Activated T-helper 1 cell treated with anti-CD3 and anti-CD28 coated beads, Interleukin-12 subunit alpha, Interleukin-12 subunit beta, Interleukin-2, Interleukin-4 antibody, amounts not matched to agents 30 ng/mL and 10 ng/mL and 1 ng/mL, durations not matched to agents 14 hours and 24 hours and 36 hours (primary cell): ENCODE measurements around the gene CTNNAL1. TPM values are rescaled to one million over a fixed set of nuclear protein-coding genes. Genes with fewer than 3 reads are reported as not detected.
"Not testable (repeated sequence)": the region's sequence is repeated elsewhere in the genome, so short reads cannot be mapped to it uniquely, and the experiment has no call there.

Source experiments
- DNase-seq: peaks from one replicate; pipeline ENCODE4 v3.0.0; 2021; ENCODE audit warnings: low spot score
- H3K27ac Mint-ChIP-seq: one replicate; pipeline ENCODE4 v1.8.0; 2021; ENCODE audit warnings: mild to moderate bottlenecking, mixed read lengths
- H3K27me3 Mint-ChIP-seq: one replicate; pipeline ENCODE4 v1.8.0; 2022; ENCODE audit warnings: mild to moderate bottlenecking, moderate library complexity, mixed read lengths; ENCODE audit not compliant: insufficient read depth
- H3K36me3 Mint-ChIP-seq: one replicate; pipeline ENCODE4 v1.8.0; 2021; ENCODE audit warnings: low read depth, mixed read lengths
- H3K4me1 Mint-ChIP-seq: one replicate; pipeline ENCODE4 v1.8.0; 2021; ENCODE audit warnings: low read depth, mixed read lengths
- H3K4me3 Mint-ChIP-seq: one replicate; pipeline ENCODE4 v1.8.0; 2021; ENCODE audit warnings: mild to moderate bottlenecking, moderate library complexity, mixed read lengths
- H3K9me3 Mint-ChIP-seq: one replicate; pipeline ENCODE4 v1.8.0; 2021; ENCODE audit warnings: mixed read lengths
- intact Hi-C: fragments of 100-400 bp; cut with micrococcal nuclease; formaldehyde crosslinking; loops from one replicate; pipeline ENCODE4 v1.15.1; 2024
- total RNA-seq: library from RNA; stranded (reverse); gene quantifications from 2 replicates; pipeline ENCODE4 v1.2.3, GENCODE V29; 2022

Gene CTNNAL1
- total RNA-seq, 1 donor from 2014 or later: 25.1 TPM

DNA sequence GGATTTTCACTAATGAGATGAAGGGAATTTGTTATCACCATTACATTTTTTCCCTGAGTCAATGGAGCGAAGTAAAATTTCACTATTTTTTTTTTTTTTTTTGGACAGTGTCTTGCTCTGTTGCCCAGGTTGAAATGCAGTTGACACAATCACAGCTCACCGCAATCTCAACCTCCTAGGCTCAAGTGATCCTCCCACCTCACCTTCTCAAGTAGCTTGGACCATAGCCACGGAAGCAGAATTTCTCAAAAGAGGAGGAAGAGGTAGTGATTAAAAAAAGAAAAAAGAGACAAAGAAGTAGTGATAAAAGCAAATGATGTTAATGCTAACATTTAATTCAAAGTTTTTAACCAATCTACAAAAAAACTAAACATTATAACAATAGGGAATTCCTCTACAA lies 109.1 kb downstream of the CTNNAL1 start:
- no peak for DNase-seq
- Mint-ChIP-seq H3K4me3 (no peak overlapping the region), H3K27me3 (no peaks in the 10 kb centered on the region), H3K27ac (no peak overlapping the region), H3K9me3 (no peaks in the 10 kb centered on the region), H3K36me3 (peaks cover 42% of the 10 kb centered on the region), H3K4me1 (no peaks in the 10 kb centered on the region)
- intact Hi-C loops: no loop called here

DNA sequence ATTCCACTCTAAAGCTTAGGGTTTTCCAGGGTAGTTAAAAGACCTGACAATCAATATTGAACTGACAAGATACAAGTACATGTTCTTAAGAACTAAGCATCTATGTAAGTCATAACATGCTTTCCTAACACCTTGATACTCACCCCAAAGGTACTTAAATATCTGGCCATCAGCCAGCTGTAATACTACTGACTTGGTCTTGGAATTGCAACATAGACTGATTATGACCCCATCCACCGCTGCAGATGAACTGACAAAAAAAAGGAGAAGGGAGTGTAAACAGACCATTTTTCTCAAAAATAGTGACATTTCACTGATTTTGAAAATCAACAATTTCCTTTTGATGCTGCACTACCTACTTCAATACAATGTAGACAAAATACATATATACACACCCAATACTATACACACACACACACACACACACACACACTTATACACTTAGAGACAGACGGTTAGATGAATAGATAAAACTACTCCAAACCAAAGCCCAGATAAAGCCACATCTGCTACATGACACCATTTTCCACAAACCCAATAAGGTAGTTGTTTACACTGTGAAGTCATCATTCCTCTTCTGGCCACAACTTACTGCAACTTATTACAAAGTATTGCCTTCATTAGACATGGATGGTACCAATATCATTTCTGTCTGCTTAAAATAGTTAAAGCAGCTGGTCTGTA lies 109.7 kb downstream of the CTNNAL1 start:
- intact Hi-C loops: no loop called here
- no peaks in the 10 kb centered on the region for H3K9me3 Mint-ChIP-seq
- DNase-seq: no peak
- H3K27me3 Mint-ChIP-seq: no peaks in the 10 kb centered on the region
- H3K36me3 Mint-ChIP-seq: peaks cover 39% of the 10 kb centered on the region
- H3K4me3 Mint-ChIP-seq: no peak overlapping the region
- no peaks in the 10 kb centered on the region for H3K4me1 Mint-ChIP-seq
- no peak overlapping the region for H3K27ac Mint-ChIP-seq

DNA sequence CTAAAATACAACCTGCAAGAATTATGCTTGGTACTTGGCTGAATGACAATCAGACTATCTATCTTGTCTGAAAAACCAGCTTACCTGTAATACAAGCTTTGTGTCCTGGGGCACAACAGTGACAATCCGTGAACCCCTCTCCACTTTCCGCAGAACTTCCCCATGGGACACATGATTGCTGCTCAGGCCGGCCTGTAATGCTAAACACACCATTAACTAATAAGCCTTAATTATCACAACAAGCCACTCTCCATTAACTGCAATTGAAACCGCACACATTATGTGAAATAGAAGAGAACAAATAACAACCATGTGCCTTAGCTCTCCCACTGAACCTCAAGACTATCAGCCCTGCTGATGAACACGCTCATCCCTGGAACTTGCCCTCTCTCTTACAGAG lies 113.1 kb downstream of the CTNNAL1 start:
- Mint-ChIP-seq H3K4me3 (no peak overlapping the region), H3K27ac (no peak overlapping the region), H3K27me3 (no peaks in the 10 kb centered on the region), H3K9me3 (no peaks in the 10 kb centered on the region), H3K36me3 (peaks cover 42% of the 10 kb centered on the region), H3K4me1 (no peaks in the 10 kb centered on the region)
- DNase-seq: no peak
- intact Hi-C loops: no loop called here

DNA sequence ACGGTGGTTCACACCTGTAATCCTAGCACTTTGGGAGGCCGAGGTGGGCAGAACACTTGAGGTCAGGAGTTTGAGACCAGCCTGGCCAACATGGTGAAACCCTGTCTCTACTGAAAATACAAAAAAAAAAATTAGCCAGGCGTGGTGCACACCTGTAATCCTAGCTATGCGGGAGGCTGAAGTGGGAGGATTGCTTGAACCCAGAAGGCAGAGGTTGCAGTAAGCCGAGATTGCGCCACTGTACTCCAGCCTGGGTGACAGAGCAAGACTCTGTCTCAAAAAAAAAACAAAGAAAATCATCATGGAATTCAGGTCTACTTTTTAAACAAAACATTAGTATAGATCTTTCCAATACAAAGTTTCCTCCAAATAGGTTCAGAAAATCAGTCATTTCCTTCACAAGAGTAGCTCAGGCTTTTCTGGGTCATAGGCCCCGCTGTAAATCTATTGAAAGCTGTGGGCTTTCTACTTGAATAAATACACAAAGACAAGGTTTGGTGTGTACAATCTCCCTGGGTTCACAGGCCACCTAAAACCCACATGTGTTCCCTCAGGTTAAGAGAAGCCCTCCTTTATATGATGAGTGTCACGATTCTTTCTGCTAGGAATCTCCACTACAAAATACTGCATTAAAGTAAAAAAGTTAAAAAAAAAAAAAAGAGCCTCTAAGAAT lies 114.1 kb downstream of the CTNNAL1 start:
- H3K36me3 Mint-ChIP-seq: peaks cover 42% of the 10 kb centered on the region
- not testable (repeated sequence) for DNase-seq, H3K27ac Mint-ChIP-seq

DNA sequence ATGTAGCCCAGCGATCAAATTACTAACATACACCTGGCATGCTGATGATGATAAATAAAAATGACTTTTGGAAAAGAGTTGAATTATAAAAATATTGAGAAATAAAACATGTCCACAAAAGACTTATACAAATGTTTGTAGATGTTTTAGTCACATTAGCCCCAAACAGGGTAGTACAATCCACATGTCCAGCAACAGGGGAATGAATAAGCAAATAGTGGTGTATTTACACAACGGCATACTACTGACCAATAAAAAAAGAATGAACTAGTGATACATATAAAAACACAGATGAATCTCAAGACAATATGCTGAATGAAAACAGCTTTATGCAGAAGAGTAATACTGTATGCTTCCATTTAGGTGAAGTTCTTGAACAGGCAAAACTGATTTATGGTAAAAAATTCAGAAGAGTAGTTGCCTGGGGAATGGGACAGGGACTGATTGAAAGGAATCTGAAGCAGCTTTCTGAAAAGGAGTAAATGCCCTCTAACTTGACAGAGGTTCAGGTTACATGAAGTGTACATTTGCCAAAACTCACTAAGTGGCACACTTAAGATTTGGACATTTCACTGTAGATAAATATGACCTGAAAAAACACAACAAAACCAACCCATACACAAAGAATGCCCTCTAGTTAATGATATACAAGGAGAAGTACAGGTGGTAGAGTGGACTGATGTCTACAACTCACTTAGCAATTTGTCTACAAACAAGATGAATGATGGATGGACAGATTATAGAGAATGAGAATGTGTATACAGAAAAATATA lies 115.8 kb downstream of the CTNNAL1 start:
- intact Hi-C loops: no loop called here
- no peak overlapping the region for H3K27ac Mint-ChIP-seq
- no peak overlapping the region for H3K4me3 Mint-ChIP-seq
- no peaks in the 10 kb centered on the region for H3K9me3 Mint-ChIP-seq
- no peaks in the 10 kb centered on the region for H3K27me3 Mint-ChIP-seq
- peaks cover 40% of the 10 kb centered on the region for H3K36me3 Mint-ChIP-seq
- no peak for DNase-seq
- no peaks in the 10 kb centered on the region for H3K4me1 Mint-ChIP-seq

More for the DNA sequence above, 114.1 kb downstream of the CTNNAL1 start:
- H3K9me3 Mint-ChIP-seq, H3K4me1 Mint-ChIP-seq, H3K27me3 Mint-ChIP-seq, intact Hi-C loops, H3K4me3 Mint-ChIP-seq: not testable (repeated sequence)

DNA sequence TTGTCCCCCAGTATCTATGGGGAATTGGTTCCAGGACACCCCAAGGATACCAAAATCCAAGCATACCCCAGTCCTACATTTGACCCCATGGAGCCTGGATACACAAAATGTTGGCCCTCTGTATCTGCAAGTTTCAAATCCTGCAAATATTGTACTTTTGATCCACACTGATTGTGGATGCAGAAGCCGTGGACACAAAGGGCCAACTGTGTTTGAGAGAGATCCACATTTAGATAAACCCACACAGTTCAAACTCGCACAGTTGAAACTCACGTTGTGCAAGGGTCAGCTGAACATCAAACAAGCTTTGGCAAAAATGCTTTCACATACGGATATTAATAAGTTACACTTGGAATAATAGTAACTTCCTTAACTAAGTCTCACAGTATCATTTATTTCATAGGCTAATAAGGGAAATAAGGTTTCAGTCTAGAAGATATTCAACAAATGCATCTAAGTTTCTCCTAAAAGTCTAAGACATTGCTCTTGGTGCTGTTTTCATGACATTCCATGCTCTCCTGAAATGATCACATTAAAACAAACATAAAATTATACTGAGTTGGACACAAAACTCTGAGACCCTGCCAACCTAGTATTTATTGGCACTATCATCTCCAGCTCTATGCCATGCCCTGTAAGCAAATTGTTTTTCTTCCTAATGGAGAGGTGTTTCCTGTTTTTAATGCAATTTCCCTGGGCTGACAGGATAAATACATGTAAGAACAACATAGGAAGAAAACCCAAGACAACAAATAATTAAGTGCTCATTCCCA lies 118.9 kb downstream of the CTNNAL1 start:
- no peak overlapping the region for H3K4me3 Mint-ChIP-seq
- DNase-seq: no peak
- H3K4me1 Mint-ChIP-seq: no peaks in the 10 kb centered on the region
- no peaks in the 10 kb centered on the region for H3K9me3 Mint-ChIP-seq
- H3K36me3 Mint-ChIP-seq: peaks cover 50% of the 10 kb centered on the region
- no peaks in the 10 kb centered on the region for H3K27me3 Mint-ChIP-seq
- H3K27ac Mint-ChIP-seq: no peak overlapping the region
- intact Hi-C loops: no loop called here

Other genes starting within 250 kb of the CTNNAL1 start
- 0.08 TPM in 1 of 2 replicates, not detected in the other for gene ACTL7B, start 157.5 kb downstream of the CTNNAL1 start, total RNA-seq
- gene ACTL7A, start 151.2 kb downstream of the CTNNAL1 start, total RNA-seq: not detected in 2 replicates
- 31.6 and 35.2 TPM in 2 replicates for gene ELP1, start 79.4 kb downstream of the CTNNAL1 start, total RNA-seq
- 14.7 and 14.8 TPM in 2 replicates for gene ABITRAM, start 79.1 kb downstream of the CTNNAL1 start, total RNA-seq
- gene TMEM245, start 106.4 kb upstream of the CTNNAL1 start, total RNA-seq: 26.9 and 29.4 TPM in 2 replicates
- gene FRRS1L, start 153.8 kb upstream of the CTNNAL1 start, total RNA-seq: not detected in 2 replicates